ENCODE data around the gene DNLZ. TPM values are rescaled to one million over a fixed set of nuclear protein-coding genes. Genes with fewer than 3 reads are reported as not detected.
A peak's percentile ranks its signal among the peaks of the same experiment; 100 is the strongest.
"Not testable (repeated sequence)": the region's sequence is repeated elsewhere in the genome, so short reads cannot be mapped to it uniquely, and the experiment has no call there.

Gene DNLZ
- 78.9 and 82.3 TPM in 2 replicates for total RNA-seq (2014; rRNA removed; shearing (Covaris generic))

DNA sequence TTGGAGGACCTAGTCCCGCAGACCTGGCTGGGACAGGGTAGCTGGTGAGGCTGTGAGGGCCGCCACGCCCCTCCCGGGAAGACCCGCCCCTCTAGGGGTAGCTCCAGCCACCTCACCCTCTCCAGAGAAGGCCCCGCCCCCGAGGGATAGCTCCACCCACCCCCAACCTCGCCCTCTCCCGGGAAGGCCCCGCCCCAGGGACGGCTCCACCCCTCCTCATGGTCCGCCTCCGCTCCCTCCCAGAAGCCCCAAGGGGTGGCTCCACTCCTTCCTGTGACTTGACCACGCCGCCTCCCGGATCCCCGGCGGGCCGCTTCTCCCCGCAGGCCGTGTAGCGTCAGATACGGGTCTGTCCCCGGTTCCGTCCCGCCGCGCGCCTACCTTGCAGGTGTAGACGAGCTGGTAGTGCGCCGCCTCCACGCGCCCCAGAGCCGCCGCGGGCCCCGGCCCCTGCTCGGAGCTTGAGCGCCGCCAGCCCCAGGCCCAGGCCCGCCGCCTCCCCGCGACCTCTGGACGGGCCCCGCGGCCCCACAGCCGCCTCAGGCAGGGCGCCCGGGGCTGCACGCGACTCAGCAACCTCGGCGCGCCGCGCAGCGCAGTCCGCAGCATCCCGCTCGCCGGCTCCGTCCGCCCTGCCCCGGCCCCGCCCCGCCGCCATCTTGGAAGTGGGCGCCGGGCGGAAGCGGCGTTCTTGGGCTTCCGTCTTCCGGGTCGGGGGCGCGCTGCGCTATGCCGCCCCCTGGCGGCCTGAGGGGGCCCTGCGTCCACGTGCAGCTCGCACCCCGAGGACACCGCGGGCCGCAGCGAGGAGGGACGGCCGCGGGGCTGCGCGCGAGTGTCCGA is at the start of gene DNLZ:
Gene DNLZ, minus strand, starts transcription at position 639 of the 843 bp plus-strand sequence. Its CDS starts 30 bp downstream, at position 609.
- peak; percentile 93 for DNase-seq (ENCODE audit: low spot score)

DNA sequence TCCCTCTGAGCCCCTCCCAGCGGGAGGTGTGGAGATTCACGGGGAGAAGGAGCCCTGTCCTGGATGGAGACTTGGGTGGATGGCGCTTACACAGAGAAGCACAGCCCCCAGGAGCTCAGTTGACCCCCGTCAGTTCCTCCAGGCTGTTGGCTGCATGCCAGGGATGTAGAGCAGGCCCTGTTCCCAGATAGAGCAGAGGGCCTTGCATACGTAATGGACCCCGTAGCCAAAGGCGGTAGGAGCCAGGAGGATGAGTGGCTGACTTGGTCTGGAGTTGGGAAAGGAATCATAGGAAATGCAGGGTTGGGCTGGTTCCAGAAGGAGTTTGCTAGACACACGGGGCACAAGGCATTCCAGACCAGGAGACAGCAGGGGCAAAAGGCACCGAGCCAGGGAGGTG is 49.4 kb upstream of the DNLZ start:
- no peak for DNase-seq (ENCODE audit: low spot score)

DNA sequence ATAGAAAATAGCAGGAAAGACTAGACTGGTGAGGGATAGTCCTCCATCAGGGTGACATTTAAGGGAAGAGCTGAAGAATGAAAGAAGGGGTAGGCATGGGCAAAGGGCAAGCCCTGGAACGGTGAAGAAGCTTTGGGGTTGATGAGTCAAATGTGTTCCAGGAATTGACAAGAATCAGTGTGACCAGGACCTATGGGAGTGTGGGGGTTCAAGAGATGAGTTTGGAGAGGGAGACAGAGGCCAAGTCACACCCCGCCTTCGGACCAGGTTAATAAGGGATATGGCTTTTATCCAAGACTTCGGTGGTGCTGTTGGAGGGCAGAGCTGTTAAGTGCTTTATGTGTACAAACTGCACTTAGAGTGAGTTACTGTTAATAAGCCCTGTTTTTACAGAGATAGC is 47.8 kb upstream of the DNLZ start:
- peak; percentile 26 for DNase-seq (ENCODE audit: low spot score)

DNA sequence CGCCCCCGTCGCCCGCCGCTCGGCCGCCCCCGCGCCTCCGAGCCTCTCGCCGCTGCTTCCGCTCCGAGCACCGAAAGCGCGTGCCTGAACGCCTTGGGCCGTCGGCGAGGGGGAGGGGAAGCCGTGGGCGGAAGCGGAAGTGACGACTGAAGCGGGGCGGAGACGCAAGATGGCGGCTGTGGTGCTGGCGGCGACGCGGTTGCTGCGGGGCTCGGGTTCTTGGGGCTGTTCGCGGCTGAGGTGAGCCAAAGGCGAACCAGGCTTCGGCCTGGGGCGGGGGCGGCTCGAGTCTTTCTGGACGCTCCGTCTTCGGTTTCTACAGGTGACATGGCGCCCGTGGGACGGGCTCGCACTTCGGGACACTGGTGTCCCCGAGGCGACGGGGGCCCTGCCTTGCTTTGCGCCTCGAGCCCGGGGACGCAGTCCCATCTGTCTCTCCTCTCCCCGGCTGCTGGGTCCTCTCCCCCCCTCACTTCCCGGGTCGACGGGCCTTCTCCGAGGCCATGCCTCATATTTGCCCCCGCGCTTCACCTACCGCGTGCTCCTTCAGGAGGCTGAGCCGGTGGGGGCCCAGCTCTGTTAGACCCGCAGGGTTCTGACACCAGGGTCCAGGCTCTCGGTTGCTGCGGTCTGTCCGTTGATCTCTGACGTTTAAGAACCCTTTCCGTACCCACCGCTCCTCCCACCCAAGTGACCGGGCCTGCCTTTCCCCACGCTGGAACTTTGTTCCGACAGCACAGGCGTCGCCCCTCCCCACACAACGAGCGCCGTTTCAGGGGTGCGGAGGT is 47.1 kb upstream of the DNLZ start, which contains the start of the genes ENTR1 and PMPCA:
Gene ENTR1, minus strand, starts transcription at position 115 of the 788 bp plus-strand sequence. CDS start 217 bp downstream, outside the sequence.
Gene PMPCA, plus strand, starts transcription at position 159 of the 788 bp plus-strand sequence. Its CDS starts 11 bp downstream, at position 170.
- peak; percentile 88 for DNase-seq (ENCODE audit: low spot score)

DNA sequence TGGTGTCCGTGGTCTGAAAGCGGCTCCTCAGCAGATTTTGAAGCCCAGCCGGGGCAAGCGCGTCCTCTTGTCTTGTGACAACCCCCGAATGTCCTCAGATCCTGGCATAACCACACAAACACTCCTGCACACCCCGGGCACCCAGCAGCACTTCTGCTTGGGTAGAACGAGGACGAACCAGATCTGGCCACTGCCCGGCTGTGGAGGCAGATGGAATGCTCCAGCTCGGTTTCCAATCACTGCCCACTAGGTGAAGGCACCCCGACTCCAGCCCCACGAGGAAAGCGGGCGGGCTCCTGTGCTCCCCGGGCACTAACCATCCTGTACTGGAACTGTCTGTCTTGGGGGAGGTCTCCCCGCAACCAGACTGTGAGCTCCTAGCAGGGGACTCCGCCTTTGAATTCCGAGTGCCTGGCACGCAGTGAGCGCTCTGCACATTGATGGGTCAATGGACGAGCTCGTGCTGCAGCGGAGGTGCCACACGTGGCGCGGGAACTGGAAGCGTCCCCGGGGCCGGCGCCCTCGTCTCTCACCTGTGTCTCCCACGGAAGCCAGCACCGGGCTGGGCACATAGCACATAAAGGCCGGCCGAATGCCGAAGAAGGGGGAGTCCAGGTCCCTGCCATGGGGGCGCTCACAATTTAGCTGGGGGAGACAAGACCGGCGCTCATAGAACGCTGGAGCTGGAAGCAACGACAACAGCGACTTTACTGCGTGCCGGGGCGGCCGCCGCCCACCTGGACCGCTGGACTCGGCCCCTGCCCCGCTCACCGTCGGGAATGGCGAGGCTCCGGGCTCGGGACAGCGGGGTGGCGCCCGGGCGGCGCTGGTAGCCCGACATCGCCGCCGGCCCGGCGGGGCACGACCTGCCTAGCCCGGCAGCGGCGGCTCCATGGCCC is 46.3 kb upstream of the DNLZ start:
- DNase-seq (ENCODE audit: low spot score), result peak; percentile 58

DNA sequence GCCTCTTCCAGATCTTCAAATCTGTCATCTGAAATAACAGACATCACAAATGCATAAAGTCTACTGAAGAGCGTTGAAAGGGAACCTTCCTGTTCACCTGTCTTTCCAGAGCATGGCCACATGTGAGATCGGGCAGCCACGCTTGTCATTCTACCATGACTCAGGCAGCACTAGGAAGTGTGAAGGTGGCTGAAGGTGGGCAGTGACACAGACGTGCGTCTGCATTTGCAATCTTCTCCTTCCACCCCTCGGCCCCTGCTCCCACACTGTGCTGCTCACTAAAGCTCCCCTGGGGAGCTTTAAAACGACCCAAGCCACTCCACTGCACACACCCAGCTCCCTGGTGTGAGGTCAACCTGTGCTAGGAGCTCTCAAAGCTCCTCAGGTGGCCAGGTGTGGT is 44.4 kb upstream of the DNLZ start:
- no peak for DNase-seq (ENCODE audit: low spot score)

DNA sequence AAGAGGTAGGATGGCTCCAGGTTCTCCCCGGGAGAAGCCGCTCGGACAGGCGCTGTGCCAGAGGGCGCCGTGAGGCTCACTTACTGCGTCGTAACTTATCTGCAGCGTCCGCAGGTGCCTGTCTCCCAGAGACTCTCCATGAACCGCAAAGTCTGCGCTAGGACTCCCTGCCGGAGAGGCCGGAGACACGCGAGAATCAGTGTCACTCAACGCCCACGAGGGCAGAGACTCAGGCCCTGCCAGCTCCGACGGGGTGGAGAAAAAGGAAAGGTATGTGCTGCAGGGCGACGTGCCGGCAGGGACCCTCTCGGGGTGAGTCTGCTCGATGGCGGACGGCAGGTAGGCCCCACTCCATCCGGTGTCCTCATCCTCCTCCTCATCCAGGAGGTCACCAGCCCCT is 43.5 kb upstream of the DNLZ start:
- not testable (repeated sequence) for DNase-seq (ENCODE audit: low spot score)

DNA sequence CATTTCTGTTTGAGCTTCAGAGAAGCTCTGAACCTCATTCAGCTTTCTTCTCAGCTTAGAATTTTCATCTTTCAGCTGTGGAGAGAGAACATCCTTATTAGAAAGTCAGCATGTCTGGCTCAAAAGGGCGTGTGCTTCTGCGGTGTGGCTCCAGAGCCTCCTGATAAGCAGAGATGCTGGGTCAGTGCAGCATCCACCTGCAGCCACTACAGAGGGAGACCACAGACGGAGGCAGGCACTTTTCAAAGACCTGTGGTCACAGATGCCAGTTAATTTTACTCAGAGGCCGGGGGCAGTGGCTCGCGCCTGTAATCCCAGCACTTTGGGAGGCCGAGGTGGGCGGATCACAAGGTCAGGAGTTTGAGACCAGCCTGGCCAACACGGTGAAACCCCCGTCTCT is 42.4 kb upstream of the DNLZ start:
- not testable (repeated sequence) for DNase-seq (ENCODE audit: low spot score)

DNA sequence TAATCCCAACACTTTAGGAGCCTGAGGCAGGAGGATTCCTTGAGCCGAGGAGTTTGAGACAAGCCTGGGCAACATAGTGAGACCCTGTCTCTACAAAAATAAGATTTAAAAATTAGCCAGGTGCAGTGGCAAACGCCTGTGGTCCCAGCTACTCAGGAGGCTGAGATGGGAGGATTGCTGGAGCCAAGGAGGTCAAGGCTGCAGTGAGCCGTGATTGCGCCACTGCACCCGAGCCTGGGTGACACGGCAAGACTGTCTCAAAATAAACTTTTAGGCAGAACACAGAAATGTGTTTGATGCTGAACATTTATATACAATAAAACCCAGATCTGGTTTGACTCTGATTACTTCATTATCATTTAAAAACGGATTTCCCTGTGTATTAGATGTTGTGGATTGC is 41.9 kb upstream of the DNLZ start:
- no peak for DNase-seq (ENCODE audit: low spot score)

DNA sequence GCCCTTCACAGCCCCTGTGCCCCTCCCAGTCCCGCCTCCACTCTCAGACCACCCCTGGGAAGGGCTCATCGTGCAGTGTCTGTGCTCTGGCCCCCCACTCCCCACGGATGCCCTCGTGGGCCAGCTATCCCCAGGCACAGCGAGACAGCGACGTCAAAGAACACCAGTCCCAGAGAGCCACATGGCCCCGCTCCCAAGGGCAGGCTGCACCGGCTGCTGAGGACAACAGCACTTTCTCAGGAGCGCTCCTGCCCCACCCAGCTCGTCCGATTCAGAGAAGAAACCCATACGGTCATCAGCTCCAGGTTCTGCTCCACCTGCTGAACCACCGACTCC is 41.2 kb upstream of the DNLZ start:
- DNase-seq (ENCODE audit: low spot score), result no peak

DNA sequence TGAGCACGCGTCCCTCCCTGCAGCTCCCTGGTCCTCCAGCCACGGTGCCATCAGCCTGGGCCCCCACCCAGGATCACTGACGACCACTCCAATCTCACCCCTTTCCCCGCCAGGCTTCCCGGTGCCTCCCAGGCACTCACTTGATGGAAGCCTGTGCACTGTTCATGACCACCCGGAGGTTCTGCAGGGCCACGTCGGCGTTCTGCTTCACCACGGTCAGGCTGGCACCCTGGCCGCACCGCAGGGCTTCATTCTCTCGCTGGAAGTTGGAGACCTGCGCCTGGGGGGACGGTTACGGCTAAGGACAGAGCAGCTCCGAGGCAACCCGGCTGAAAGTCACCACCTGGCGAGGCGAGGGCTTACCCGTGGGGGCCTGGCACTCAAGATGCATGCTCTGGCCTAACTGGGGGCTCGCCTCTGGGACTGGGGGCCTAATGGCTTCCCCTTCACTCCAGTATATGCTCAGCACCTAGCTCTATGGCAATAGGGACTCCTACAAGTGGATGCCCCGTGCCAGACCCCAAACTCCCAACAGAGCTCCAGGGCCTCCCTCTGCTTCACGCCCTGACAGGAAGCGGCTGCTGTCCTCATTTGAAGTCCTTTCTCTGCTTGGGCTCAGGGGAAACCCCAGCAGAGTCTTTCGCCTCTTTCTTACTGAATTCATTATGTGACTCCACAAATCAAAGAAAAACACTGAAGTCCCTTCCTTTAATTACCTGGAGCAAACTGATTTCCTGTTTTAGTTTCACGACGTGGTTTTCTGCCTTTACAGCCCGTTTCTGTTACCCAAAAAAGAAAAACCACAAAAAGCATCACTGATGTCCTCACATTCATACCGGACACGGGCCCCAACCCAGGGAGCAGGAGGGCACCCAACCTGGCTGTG is 40.6 kb upstream of the DNLZ start:
- DNase-seq (ENCODE audit: low spot score), result no peak

DNA sequence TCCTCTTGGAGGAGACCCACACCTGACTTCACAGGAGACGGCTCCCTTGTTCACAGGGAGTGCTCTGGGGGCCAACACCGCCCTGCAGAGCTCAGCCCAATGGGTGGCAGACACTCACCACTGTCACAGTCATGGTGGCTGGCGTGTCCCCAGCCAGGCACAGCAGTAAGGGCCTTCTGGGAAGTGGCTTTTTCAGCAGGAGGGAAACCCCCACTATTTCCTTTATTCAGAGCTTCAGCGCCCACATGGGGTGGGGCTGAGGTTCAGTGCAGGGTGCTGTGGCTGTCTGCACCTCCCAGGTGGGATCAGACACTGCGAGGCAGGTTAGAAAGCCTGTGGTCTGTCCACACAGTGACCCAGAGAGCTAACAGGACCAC is 40.0 kb upstream of the DNLZ start:
- no peak for DNase-seq (ENCODE audit: low spot score)

DNA sequence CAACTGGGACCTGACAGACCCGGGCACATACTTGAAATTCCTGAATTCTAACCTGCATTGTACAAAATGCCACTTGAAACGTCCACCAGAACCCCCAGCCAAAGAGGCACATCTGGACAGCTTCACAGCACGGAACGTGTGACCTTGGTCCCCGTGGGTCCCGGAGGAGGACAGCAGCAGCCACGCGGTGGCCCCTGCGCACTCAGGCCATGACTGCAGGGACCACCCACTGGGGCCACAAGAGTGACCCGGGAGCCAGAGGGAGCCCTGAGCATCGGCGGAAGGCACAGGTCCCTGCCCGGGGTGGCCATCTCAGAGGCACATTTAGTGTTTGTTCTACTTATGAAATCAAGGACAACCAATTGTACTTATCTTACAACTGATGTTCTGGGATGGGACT is 38.5 kb upstream of the DNLZ start:
- no peak for DNase-seq (ENCODE audit: low spot score)

DNA sequence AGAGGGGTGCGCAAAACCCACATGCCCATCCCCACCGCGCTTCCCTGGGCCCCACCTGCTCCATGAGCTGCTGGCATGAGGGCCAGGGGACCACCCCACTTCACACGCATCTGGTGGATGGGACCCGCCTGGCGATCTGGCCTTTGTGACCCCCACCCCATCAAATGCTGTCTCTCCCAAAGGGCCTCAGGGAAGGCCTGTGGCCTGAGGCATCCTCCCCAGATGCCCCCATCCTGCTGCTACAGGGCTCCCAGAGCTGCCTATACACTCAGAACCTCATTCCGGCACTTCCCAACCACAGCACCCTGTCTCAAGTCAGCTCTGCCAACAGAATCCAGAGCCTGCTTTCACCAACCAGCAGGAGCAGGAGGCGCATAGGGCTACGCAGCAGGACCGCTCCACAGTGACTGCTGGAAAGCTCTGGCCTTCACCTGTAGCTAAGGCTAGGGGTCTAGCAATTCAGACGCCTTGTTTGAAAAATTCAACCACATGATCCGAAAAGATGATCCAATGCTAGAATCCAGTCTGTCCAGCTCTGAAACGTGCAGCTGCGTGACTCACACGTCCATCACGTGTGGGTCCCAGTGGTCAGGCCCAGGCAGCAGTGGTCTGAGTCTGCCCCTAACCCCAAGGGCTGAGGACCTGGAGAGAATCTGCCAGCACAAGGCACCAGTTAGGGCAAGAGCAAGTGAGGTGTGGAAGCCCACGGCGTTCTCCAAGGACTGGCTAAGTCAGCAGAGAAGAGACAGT is 37.8 kb upstream of the DNLZ start:
- DNase-seq (ENCODE audit: low spot score), result no peak

DNA sequence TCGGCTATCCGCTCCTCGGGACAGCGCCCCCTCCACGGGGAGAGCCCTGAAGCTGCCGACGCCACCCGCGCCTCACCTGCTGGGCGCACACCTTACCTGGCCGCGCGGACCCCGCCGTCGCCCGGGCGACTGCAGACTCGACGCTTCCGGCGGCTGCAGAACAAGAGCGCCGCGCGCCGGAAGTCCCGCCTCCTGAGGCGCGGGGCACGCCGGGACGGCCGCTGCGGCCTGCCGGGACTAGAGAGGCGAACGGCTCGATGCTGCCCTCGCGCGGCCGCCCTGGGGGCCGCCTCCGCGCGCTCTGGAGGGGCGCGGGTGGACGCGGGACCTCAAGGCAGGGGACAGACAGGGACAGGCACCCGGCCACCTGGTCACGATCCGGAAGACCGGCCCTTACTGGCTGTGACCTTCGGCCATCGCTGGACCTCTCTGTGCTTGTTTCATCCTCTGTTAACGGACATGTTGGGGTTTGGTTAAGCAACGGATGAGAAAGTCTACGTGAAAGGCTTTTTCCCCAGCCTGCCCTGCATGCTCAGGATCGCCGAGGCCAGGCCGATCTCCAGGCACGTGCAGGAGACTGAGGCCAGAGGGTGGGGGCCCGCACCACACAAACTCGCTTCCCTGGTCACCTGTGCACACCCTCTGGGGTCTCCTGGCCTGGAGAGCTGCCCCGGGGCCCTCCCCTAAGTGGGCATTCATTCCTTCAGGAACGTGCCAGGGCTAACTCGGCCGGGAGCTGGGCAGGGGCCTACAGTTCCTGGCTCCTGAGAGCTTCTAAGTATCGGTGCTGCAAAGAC is 36.7 kb upstream of the DNLZ start, which contains the start of gene SNAPC4:
Gene SNAPC4, minus strand, starts transcription at position 133 of the 797 bp plus-strand sequence. CDS start 1,742 bp downstream, outside the sequence.
- DNase-seq (ENCODE audit: low spot score), result peak; percentile 93

DNA sequence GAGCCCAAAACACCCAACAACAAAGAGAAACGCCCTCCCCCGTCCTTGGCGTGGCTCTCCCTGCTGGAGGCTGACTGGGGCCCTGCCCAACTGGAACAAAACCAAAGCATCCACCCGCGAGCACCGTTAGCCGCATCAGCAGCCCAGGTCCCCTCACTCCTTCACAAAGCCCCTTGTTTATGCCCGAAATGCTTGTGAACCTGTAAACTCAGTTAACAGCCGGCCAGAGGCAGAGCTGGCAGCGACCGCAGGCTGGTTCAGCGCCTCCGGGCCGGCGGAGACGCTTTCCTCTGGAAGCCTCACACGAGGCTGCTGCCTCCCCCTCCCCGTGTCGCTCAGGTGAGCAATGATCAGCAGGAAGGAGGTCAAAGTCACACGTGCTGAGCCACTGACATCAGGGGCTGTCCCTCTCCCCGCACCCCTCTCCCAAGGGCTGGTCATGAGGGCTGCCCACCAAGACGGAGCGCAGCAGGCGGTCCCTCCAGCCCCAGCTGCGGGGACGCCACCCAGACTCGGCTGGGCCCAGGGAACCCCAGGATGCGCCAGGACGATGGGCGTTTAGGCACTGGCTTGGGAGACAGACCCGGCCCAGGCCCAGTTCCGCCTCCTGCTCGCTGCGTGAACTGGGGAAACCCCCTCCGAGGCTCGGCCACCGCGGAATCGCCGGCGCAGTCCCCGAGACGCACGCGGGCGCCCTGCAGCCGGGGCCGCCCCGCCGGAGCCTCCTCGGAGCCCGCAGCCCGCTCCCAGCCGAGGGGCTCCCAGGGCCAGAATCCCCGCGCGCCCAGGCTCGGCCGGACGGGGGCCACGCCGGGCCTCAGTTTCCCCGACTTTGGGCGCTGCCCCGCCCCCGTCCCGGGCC is 35.9 kb upstream of the DNLZ start:
- DNase-seq (ENCODE audit: low spot score), result peak; percentile 22

DNA sequence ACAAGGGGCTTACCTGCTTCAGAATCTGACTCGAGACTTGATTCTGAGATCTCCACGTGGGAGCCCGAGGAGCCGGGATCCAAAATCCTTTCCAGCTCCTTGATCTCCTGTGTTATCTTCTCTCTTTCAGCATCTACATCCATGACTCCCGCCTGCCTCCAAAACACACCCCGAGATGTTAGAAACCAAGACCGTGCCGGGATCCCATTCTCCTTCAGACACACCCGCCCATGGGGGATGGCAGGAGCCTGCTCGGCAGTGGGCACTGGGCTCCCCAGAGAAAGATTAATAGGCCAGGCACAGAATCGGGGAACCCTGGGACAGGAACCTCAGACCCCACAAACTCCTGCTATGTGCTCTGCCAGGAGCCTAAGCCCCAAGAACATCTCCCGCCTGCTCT is 34.7 kb upstream of the DNLZ start:
- no peak for DNase-seq (ENCODE audit: low spot score)

DNA sequence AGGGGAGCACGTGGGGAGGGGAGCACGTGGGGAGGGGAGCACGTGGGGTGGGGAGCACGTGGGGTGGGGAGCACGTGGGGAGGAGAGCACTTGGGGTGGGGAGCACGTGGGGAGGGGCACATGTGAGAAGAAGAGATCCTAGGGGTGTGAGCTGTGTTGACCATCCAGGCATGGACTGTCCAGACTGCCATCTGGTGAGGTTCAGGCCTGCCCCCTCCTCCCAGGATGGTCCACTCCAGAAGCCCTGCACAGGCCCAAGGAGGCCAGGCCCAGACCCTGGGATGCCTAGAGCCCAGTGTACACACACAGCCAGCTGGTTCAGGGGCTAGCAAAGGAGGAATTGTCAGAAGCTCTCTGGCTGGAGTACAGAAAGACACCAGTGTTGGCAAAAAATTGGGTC is 34.1 kb upstream of the DNLZ start:
- no peak for DNase-seq (ENCODE audit: low spot score)

Measured in HT-29 (cell line).